GOT3 (cell line): ENCODE data around the gene TMEM273.

Experiments
- DNase-seq: peaks from one replicate; lab custom pipeline; 2025; ENCODE audit warnings: mixed read lengths; lab: John Stamatoyannopoulos, UW

TMEM273 gene

DNA sequence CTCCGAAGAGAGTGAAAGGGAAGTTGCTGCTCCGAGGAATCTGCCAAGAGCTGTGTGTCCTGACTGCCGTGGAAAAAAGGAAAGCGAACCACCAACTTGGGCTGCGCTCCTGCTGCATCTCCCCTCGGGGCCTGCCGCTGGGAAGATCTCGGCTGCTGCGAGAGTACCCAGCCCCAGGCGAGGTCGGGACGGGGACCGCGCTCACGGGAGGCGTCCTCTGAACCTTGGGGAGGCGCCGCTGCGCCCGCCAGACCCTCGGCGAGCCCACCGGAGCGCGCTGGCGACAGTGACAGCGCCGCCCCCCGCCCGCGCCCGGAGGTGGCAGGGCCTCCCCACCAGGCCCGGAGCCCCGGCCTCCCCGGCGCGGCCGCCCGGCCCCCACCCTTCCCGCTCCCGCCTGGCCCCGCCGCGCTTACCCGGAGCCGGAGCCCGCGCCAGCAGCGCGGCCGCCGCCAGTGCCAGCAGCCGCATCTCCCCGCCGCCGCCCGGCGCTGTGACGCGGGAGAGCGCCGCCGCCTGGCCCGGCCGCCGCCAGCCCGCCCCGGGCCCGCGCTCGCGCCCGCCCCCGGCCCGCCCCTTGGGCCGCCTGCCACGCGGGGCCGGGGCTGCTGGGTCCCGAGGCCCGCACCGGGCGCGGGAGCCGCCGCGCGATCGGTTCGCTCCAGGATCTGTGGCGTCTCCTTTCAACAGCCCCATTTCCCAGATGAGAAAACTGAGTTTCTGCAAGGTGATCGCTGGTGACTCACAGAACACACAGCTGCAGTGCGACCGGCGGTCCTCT lies 73.0 kb downstream of the TMEM273 start, which contains the start of gene VSTM4:
TSS of gene VSTM4 (minus strand) at position 508 of the 781 bp plus-strand sequence. CDS start at position 471, 37 bp downstream.
- peak; percentile 9 for DNase-seq

DNA sequence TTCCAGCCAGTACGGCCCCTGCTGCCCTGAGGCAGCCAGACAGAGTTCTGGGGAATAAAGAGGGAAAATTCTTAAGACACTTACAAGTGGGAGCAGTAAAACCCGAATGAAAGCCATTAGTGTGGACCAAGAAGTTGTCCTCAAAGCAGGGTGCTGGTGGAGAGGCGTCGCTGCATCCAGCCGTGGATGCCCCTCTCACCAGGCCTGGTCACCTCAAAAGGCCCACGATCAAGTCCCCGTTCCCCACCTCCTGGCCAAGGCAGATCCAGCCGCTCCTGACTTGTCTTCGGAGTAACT lies 73.5 kb downstream of the TMEM273 start:
- no peak for DNase-seq

GRCh38 chr10:49113741-49114141 lies 74.5 kb downstream of the TMEM273 start:
- no peak for DNase-seq

DNA sequence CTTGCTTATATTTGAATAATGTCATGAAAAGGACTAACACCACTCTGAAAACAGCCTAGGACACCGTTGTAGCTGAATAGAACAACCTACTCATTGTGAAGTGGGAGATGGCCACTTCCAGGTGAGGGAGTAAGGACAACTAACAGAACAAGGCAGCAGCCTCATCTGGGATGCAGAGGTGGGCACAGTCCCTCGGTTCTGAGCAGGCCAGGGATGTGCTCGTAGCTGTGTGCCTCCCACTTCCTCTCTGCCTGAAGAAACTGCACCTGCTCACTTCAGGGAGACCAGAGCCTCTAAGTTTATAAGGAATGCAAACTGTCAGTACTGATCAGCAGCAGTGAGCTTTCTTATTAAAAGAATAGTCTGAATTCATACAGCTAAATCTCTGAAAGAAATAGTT lies 75.3 kb downstream of the TMEM273 start:
- DNase-seq, result no peak

DNA sequence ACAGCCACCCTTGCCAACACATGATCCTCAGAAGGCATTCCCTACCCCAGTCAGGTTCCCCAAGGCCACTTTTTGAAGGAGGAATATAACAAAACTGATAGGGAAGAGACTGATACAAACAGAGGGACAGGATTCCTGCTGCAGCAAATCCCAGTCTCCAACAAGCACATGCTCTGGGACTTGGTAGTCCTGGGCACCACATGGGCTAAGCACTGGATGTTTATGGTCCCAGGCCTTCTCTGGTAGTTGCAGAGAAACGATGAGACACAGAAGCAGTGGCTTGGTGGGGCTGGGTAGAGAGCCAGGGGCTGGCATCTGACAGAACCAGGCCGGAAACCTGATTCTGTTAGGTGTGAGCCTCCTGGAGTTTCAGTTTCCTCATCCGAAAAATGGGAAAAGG lies 76.1 kb downstream of the TMEM273 start:
- DNase-seq, result no peak

- no peak for DNase-seq
Measured at GRCh38 chr10:49111320-49111698, 76.9 kb downstream of the TMEM273 start.

- DNase-seq, result no peak
Measured at GRCh38 chr10:49110684-49111319, 77.4 kb downstream of the TMEM273 start.

GRCh38 chr10:49109669-49110340 lies 78.4 kb downstream of the TMEM273 start:
- DNase-seq, result no peak

GRCh38 chr10:49108656-49109055 lies 79.5 kb downstream of the TMEM273 start:
- no peak for DNase-seq

GRCh38 chr10:49107887-49108267 lies 80.3 kb downstream of the TMEM273 start:
- DNase-seq, result no peak

- DNase-seq, result no peak
Measured at GRCh38 chr10:49107111-49107886, 80.9 kb downstream of the TMEM273 start.

DNA sequence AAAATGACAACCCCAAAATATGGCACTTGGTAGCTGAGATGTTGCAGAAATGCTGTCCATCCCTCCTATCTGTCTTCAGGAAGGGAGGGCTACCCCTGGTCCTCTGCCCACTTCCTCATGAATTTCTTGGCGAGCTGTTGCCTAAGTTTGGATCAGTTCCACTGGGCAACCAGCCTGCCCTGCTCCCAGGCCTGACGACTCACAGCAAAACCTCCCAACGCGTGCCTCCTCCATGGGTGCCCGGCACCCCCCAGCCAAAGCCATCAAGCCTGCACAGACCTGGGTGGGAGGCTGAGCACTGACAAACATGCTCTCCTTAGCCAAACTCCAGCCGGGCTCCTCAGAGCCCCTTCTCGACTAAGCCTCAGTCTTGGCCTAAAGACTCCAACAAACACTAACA lies 81.7 kb downstream of the TMEM273 start:
- DNase-seq, result no peak

DNA sequence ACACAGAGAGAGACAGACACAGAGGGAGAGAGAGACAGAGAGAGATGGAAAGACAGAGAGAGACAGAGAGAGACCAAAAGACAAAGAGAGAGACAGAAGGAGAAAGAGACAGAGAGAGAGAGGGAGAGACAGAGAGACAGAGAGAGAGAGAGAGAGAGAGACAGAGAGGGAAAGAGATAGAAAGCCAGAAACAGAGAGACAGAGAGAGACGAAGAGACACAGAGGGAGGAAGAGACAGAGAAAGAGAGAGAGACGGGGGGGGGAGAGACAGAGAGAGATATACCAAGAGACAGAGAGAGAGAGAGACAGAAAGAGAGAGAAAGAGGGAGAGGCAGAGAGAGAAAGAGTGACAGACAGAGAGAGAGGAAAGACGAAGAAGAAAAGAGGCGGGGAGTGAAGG lies 83.1 kb downstream of the TMEM273 start:
- no peak for DNase-seq
